HG03175 (cell line): ENCODE results near the gene CTU1.

Source experiments
- ATAC-seq: cut with Tn5 transposase; IDR thresholded peaks from one replicate; pipeline ENCODE4 v1.9.1; 2021; ENCODE audit warnings: mild to moderate bottlenecking, moderate library complexity; ENCODE audit not compliant: unreplicated experiment

Gene CTU1

GRCh38 chr19:51083783-51084182 is 24.4 kb downstream of the CTU1 start:
- ATAC-seq = no peak

GRCh38 chr19:51083181-51083580 is 25.0 kb downstream of the CTU1 start:
- no peak for ATAC-seq

GRCh38 chr19:51082611-51083010 is 25.6 kb downstream of the CTU1 start, which contains the start of gene KLK14:
TSS of gene KLK14 (minus strand) at chr19:51082887. CDS start at chr19:51082614, 273 bp downstream.
- no peak for ATAC-seq

- no peak for ATAC-seq
Measured at GRCh38 chr19:51081476-51081875, 26.7 kb downstream of the CTU1 start.

- no peak for ATAC-seq
Measured at GRCh38 chr19:51079481-51080110, 28.6 kb downstream of the CTU1 start.

- no peak for ATAC-seq
Measured at GRCh38 chr19:51078731-51079130, 29.5 kb downstream of the CTU1 start.

- no peak for ATAC-seq
Measured at GRCh38 chr19:51078104-51078503, 30.1 kb downstream of the CTU1 start.

- no peak for ATAC-seq
Measured at GRCh38 chr19:51076631-51077213, 31.5 kb downstream of the CTU1 start.

- ATAC-seq = no peak
Measured at GRCh38 chr19:51075998-51076397, 32.2 kb downstream of the CTU1 start.

- no peak for ATAC-seq
Measured at GRCh38 chr19:51071095-51071405, 37.2 kb downstream of the CTU1 start.

GRCh38 chr19:51070334-51071094 is 37.7 kb downstream of the CTU1 start:
- ATAC-seq = no peak

- no peak for ATAC-seq
Measured at GRCh38 chr19:51066393-51067186, 41.6 kb downstream of the CTU1 start.

GRCh38 chr19:51065221-51065960 is 42.8 kb downstream of the CTU1 start:
- ATAC-seq = no peak

GRCh38 chr19:51064534-51065220 is 43.5 kb downstream of the CTU1 start, which contains the start of gene KLK13:
TSS of gene KLK13 (minus strand) at chr19:51065092. CDS start at chr19:51065067, 25 bp downstream.
- ATAC-seq = no peak

GRCh38 chr19:51063664-51064063 is 44.5 kb downstream of the CTU1 start:
- no peak for ATAC-seq

- no peak for ATAC-seq
Measured at GRCh38 chr19:51060973-51061372, 47.2 kb downstream of the CTU1 start.

- ATAC-seq = no peak
Measured at GRCh38 chr19:51060336-51060735, 47.9 kb downstream of the CTU1 start.

- ATAC-seq = no peak
Measured at GRCh38 chr19:51059715-51060114, 48.5 kb downstream of the CTU1 start.

- ATAC-seq = no peak
Measured at GRCh38 chr19:51055866-51056265, 52.3 kb downstream of the CTU1 start.
